ENCODE results near the gene DYRK1B.
A peak's percentile ranks its signal among the peaks of the same experiment; 100 is the strongest.
"Not testable (repeated sequence)": the region's sequence is repeated elsewhere in the genome, so short reads cannot be mapped to it uniquely, and the experiment has no call there.

DYRK1B gene

DNA sequence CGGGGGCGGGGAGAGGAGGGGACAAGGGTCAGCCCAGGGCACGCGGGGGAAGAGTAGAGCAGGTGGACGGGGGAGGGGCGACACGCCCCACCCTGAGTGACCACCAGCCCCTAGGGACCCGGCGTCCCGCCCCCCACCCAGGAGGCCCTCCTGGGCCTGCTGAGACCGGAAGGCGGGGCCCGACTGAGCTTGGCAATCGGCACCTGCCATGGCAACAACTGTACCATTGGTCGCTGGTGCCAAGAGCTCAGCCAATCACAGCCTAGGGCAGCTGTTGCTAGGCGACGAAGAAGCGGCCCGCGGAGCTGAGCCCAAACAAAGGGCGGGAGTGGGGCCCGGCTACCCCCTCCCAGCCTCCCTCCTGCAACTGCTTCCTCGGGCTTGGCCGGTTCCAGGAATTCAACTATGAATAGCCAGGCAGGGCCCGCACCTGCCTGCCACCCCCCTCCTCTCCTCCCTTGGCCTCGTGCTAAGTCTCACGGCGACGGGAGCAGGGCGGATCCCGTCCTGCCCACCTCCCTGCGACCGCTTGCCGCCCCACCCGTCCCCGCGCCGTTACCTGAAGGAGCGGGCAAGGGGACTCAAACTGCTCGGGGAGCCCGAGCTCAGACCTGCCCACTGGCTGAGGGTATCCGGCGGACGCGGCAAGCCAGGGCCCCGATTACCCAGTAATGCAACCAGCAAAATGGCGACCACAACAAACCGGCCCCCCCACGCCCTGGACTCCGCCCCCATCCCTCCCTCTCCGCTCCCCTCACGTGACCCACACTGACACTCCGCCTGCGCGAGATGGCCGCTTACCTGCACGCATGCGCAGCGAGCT, at the start of gene DYRK1B:
Gene DYRK1B, minus strand, starts transcription at position 699 of the 823 bp plus-strand sequence. CDS start 2,295 bp downstream, outside the sequence.
- DNase-seq (ENCODE audit: low read depth) = peak; percentile 98

DNA sequence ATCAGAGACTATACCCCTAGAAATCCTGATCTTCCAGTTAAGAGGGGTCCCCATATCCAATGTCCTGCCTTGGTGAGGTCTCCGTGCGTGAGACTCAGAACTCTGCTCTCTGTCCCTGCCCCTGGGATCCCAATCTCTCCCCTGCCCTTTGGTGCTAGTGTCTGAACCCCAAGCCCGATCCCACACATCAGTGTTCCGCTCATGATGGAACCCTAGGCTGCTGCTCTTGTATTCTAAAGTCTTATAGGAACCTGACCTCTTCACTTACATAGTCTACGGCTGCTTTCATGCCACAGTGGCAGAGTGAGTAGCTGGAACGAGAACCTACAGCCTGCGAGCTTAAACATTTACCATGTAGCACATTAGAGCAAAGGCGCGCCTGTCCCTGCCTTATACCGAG, 48.7 kb upstream of the DYRK1B start:
- DNase-seq (ENCODE audit: low read depth) = not testable (repeated sequence)

GRCh38 chr19:39881495-39882110, 47.6 kb upstream of the DYRK1B start:
- not testable (repeated sequence) for DNase-seq (ENCODE audit: low read depth)

GRCh38 chr19:39880241-39880640, 46.3 kb upstream of the DYRK1B start:
- not testable (repeated sequence) for DNase-seq (ENCODE audit: low read depth)

GRCh38 chr19:39879796-39880195, 45.8 kb upstream of the DYRK1B start:
- DNase-seq (ENCODE audit: low read depth) = not testable (repeated sequence)

DNA sequence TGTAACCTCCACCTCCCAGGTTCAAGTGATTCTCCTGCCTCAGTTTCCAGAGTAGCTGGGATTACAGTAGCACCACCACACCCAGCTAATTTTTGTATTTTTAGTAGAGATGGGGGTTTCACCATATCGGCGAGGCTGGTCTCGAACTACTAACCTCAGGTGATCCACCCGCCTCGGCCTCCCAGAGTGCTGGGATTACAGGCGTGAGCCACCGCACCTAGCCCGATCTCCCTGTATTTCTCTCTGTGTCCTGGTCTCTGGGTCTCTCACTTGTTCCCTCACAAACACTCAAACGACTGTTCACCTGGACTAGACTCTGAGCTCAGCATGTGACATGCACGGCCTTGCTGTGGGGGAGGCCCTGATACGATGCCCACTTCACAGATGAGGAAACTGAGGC, 44.9 kb upstream of the DYRK1B start:
- DNase-seq (ENCODE audit: low read depth) = not testable (repeated sequence)

GRCh38 chr19:39878398-39878797, 44.4 kb upstream of the DYRK1B start:
- no peak for DNase-seq (ENCODE audit: low read depth)

DNA sequence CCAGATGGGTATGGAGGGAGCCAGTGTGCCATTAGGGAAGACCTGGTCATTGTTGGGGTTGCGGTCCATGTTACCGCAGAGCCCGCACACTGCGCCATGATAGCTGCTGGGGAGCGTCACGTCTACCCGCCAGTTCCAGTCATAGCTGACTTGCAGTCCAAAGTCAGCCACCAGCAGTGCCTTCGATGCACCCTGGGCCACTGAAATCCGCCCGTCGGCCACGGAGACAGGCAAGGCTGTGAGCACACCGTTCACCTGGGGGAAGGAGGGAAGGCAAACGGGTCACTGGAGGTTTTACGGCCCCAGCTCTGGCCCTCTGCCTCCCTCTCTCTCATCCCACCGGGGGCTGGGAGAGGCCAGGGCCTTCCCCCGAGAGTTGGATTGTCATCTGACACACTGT, 44.0 kb upstream of the DYRK1B start:
- not testable (repeated sequence) for DNase-seq (ENCODE audit: low read depth)

GRCh38 chr19:39877488-39877887, 43.5 kb upstream of the DYRK1B start:
- DNase-seq (ENCODE audit: low read depth) = not testable (repeated sequence)

GRCh38 chr19:39876486-39876885, 42.5 kb upstream of the DYRK1B start:
- not testable (repeated sequence) for DNase-seq (ENCODE audit: low read depth)

- DNase-seq (ENCODE audit: low read depth) = not testable (repeated sequence)
Measured at GRCh38 chr19:39875401-39875864, 41.5 kb upstream of the DYRK1B start.

- DNase-seq (ENCODE audit: low read depth) = no peak
Measured at GRCh38 chr19:39874404-39874803, 40.4 kb upstream of the DYRK1B start.

- no peak for DNase-seq (ENCODE audit: low read depth)
Measured at GRCh38 chr19:39873385-39873784, 39.4 kb upstream of the DYRK1B start.

- no peak for DNase-seq (ENCODE audit: low read depth)
Measured at GRCh38 chr19:39871886-39872866, 38.2 kb upstream of the DYRK1B start.

- no peak for DNase-seq (ENCODE audit: low read depth)
Measured at GRCh38 chr19:39871362-39871761, 37.4 kb upstream of the DYRK1B start.

DNA sequence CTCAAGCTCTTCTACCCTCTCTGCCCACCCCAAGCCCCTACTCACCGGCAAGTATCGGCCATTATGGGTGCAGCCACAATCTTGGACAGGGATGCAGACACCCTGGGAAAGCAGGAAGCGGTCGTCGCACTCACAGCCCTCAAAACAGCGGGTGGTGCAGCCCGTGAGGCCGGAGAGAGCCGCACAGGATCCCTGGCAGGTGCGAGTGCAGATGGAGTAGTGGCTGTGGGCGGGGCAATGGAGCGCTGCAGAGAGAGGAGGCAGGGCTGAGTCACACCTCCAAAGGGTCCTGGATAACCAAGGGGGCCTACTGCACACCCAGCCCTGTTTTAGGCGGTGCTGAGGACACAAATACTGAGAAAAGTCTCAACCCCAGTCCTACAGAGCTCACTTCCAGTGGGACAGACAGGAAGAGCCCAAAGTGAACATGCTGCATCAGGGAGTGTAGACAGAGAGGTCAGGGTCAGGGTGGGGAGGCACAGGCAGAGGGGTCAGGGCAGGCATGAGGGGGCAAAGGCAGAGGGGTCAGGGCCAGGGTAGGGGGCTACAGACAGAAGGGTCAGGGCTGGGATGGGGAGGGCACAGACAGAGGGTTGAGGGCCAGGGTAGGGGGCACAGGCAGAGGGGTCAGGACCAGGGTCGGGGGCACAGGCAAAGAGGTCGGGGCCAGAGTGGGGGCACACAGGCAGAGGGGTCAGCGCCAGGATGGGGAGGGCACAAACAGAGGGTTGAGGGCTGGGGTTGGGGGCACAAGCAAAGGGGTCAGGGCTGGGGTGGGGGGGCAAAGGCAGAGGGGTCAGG, 36.4 kb upstream of the DYRK1B start:
- DNase-seq (ENCODE audit: low read depth) = no peak

GRCh38 chr19:39867952-39868351, 34.0 kb upstream of the DYRK1B start:
- no peak for DNase-seq (ENCODE audit: low read depth)

DNA sequence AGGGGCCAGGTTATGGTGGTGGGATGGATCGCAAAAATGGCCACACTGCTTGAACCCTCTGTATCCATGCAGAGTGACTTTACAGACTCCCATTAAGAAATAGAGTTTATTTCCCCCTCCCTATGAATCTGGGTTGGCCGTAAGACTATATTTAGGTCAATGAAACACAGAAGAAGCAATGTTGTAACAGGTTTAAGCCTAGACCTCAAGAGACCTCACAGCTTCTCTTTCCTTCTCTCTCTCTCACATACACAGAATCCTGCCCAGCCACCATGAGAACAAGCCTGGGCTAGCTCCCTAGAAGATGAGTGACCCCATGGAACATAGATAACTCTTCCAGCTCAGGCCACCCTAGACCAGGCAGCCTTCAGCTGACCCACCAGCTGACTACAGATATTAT, 33.2 kb upstream of the DYRK1B start:
- no peak for DNase-seq (ENCODE audit: low read depth)

DNA sequence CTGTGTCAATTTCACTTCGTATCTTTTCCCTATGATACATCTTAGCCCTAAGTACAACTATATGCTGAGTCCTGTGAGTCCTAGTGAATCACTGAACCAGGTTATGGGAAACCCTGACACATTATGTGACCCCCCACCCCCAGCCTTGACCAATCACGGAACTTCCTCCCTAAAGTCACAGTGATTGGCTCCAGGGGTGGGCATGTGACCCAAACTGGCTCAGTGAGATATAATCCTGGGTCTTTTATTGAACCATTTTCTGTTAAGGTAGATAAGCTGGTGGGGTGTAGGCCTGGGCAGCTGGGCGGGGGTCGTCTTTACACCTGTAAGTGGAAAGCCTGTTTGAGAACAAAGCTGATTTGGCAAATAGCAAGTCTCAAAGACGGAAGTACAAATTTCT, 32.0 kb upstream of the DYRK1B start:
- no peak for DNase-seq (ENCODE audit: low read depth)

DNA sequence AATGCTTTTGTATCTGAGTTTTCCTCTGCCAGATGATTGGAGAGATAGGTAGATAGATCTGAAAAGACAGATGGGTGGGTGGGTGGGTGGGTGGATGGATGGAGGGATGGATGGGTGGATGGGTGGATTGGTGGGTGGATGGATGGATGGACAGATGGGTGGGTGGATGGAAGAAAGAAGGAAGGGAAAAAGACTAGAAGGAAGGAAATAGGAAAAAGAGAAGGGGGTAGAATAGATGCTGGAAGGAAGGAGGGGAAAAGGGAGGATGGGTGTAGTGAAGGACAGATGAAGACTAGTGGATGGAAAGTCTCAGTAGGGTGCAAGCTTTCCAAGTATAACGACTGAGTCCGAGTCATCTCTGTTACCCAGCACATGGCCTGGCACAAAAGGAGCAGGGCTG, 31.2 kb upstream of the DYRK1B start:
- no peak for DNase-seq (ENCODE audit: low read depth)

DNA sequence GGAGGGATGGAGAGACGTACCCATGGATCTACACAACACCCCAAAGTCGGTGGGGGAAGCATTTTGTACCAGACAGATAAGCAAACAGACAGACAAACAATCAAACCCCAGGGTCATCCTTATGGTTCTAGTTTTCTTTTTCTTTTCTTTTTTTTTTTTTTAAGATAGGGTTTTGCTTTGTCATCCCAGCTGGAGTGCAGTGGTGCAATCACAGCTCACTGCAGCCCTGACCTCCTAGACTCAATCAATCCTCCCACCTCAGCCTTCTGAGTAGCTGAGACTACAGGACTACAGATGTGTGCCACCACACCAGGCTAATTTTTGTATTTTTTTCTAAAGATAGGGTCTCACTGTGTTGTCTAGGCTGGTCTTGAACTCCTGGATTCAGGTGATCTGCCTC, 30.2 kb upstream of the DYRK1B start:
- no peak for DNase-seq (ENCODE audit: low read depth)

Measured in activated T-cell treated with anti-CD3 and anti-CD28 coated beads for 1 hour (primary cell).